ENCODE data around the gene KCNE2.

Gene KCNE2

GRCh38 chr21:34335316-34335715, 28.5 kb upstream of the KCNE2 start:
- no peak for DNase-seq (ENCODE audit: low read depth)
- H3K4me3 ChIP-seq (ENCODE audit: low read depth, low read length), result no peak overlapping the region
- no peak for TF ChIP-seq CTCF (IDR thresholded peaks at IDR 0.05; ENCODE audit: control insufficient read depth, extremely low read depth, insufficient read depth)

- no peak for DNase-seq (ENCODE audit: low read depth)
- TF ChIP-seq CTCF (IDR thresholded peaks at IDR 0.05; ENCODE audit: control insufficient read depth, extremely low read depth, insufficient read depth), result no peak
- H3K4me3 ChIP-seq (ENCODE audit: low read depth, low read length), result no peak overlapping the region
These were observed 27.6 kb upstream of the KCNE2 start for GRCh38 chr21:34336245-34336644.

GRCh38 chr21:34336756-34337391, 26.9 kb upstream of the KCNE2 start:
- no peak for DNase-seq (ENCODE audit: low read depth)
- no peak overlapping the region for H3K4me3 ChIP-seq (ENCODE audit: low read depth, low read length)
- TF ChIP-seq CTCF (IDR thresholded peaks at IDR 0.05; ENCODE audit: control insufficient read depth, extremely low read depth, insufficient read depth), result no peak

GRCh38 chr21:34337741-34338140, 26.1 kb upstream of the KCNE2 start:
- no peak for TF ChIP-seq CTCF (IDR thresholded peaks at IDR 0.05; ENCODE audit: control insufficient read depth, extremely low read depth, insufficient read depth)
- H3K4me3 ChIP-seq (ENCODE audit: low read depth, low read length), result no peak overlapping the region
- DNase-seq (ENCODE audit: low read depth), result no peak

- TF ChIP-seq CTCF (IDR thresholded peaks at IDR 0.05; ENCODE audit: control insufficient read depth, extremely low read depth, insufficient read depth), result no peak
- DNase-seq (ENCODE audit: low read depth), result no peak
- H3K4me3 ChIP-seq (ENCODE audit: low read depth, low read length), result no peak overlapping the region
These were observed 25.6 kb upstream of the KCNE2 start for GRCh38 chr21:34338226-34338625.

- no peak overlapping the region for H3K4me3 ChIP-seq (ENCODE audit: low read depth, low read length)
- no peak for DNase-seq (ENCODE audit: low read depth)
- no peak for TF ChIP-seq CTCF (IDR thresholded peaks at IDR 0.05; ENCODE audit: control insufficient read depth, extremely low read depth, insufficient read depth)
These were observed 23.7 kb upstream of the KCNE2 start for GRCh38 chr21:34340061-34340460.

GRCh38 chr21:34342476-34342875, 21.3 kb upstream of the KCNE2 start:
- no peak for DNase-seq (ENCODE audit: low read depth)
- H3K4me3 ChIP-seq (ENCODE audit: low read depth, low read length), result no peak overlapping the region
- TF ChIP-seq CTCF (IDR thresholded peaks at IDR 0.05; ENCODE audit: control insufficient read depth, extremely low read depth, insufficient read depth), result no peak
